ENCODE measurements around the gene ID1. TPM values are rescaled to one million over a fixed set of nuclear protein-coding genes. Genes with fewer than 3 reads are reported as not detected.

ID1 gene
- total and polyA plus RNA-seq, 2 of the 13 experiments (the other 11 are each of a cell fraction or from before 2014, with no cell fraction given) = 320 to 419 TPM

DNA sequence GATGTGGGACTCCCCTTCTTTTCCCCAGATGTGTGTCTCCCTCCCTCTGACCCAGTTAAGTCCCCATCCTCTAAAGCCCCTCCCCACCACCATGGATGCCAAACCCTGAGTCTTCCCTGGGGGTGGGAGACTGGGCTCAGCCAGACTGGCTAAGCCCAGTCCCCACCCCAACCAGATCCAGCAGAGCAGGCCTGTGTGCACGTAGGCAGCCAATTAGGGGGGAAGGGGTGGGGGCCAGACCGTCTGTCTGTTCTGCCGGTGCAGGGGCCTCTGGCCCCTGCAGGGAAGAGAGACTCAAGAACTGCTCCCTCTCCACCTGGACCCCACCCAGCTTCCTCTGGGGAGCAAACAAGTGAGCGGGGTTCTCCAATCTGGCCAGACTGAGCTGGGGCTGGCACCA lies 33.2 kb downstream of the ID1 start (continued):
- TF ChIP-seq CHD2 (IDR thresholded peaks at IDR 0.05; ENCODE audit: low read depth, low read length) = no peak
- no peak for TF ChIP-seq ZNF510 (CRISPR knock-in tag; IDR thresholded peaks at IDR 0.05; ENCODE audit: low read depth)
- no peak for TF ChIP-seq ZNF788 (CRISPR knock-in tag; IDR thresholded peaks at IDR 0.05; ENCODE audit: borderline replicate concordance)
- 0 out of 2 replicates have a peak, but pooled peaks have one; percentile 22 for TF ChIP-seq SAP130 (CRISPR knock-in tag; IDR thresholded peaks at IDR 0.05; ENCODE audit: low read depth)
- no peak for TF ChIP-seq KLF9 (CRISPR knock-in tag; IDR thresholded peaks at IDR 0.05; ENCODE audit: low read depth)
- TF ChIP-seq MAFF (IDR thresholded peaks at IDR 0.05; ENCODE audit: low read depth, low read length) = no peak
- TF ChIP-seq, protein P1, sequence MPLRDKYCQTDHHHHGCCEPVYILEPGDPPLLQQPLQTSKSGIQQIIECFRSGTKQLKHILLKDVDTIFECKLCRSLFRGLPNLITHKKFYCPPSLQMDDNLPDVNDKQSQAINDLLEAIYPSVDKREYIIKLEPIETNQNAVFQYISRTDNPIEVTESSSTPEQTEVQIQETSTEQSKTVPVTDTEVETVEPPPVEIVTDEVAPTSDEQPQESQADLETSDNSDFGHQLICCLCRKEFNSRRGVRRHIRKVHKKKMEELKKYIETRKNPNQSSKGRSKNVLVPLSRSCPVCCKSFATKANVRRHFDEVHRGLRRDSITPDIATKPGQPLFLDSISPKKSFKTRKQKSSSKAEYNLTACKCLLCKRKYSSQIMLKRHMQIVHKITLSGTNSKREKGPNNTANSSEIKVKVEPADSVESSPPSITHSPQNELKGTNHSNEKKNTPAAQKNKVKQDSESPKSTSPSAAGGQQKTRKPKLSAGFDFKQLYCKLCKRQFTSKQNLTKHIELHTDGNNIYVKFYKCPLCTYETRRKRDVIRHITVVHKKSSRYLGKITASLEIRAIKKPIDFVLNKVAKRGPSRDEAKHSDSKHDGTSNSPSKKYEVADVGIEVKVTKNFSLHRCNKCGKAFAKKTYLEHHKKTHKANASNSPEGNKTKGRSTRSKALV (CRISPR knock-in tag; IDR thresholded peaks at IDR 0.05) = no peak

DNA sequence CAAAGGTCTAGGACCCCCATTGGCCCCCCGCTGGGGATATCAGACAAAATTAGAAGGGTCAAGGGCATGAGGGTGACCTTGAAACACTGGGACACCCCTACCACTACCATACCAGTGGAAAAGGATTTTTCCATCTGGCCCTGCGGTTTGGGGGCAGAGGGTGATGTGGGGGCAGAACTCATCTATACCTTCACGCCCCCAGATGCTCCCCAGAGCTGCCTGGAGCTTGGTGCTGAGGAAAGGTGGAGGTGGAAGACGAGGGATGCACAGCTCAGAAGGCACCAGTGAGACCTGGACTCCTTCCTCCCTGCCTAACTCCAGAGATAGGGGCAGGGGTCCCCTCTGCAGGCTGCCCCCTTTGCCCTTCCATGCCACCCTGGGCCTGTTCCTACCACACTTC lies 33.7 kb downstream of the ID1 start:
- BruUV-seq (replicated peaks) = no TSS peak
- Histone ChIP-seq H3K4me2 (ENCODE audit: low read depth, low read length) (peak overlapping the region; percentile 34; the same call in 1 of the 2 replicates), H4K20me1 (ENCODE audit: insufficient read depth, low read length) (no peaks in the 10 kb centered on the region), H3K27me3 (ENCODE audit: control insufficient read depth in 1 of 2, insufficient read depth in 2 of 2, low read length in 2 of 2) (peaks cover 13 to 31% of the 10 kb centered on the region in 2 experiments; a peak in 3 of 5 replicates), H2AFZ (ENCODE audit: low read length) (no peak overlapping the region), H3K36me3 (replicated peaks in 1 of 2; ENCODE audit: control insufficient read depth in 1 of 2, insufficient read depth in 2 of 2, low read length in 2 of 2) (no peaks in the 10 kb centered on the region), H3K27ac (ENCODE audit: extremely low read length, insufficient read depth, low read length) (no peak overlapping the region), H3K4me1 (ENCODE audit: insufficient read depth, low read length) (peaks cover 42% of the 10 kb centered on the region), H3K79me2 (ENCODE audit: insufficient read depth, low read length) (no peaks in the 10 kb centered on the region), H3K9me3 (ENCODE audit: low read length) (no peaks in the 10 kb centered on the region), H3K4me3 (replicated peaks in 1 of 3; ENCODE audit: insufficient read depth in 1 of 3, low read depth in 2 of 3, low read length in 3 of 3) (peak overlapping the region in 1 of 3 experiments; percentile 32; a peak in 1 of 6 replicates), H3K9ac (ENCODE audit: insufficient read depth, low read depth, low read length) (peak overlapping the region; percentile 6; the same call in 1 of the 2 replicates)
- WGBS (ENCODE audit: low lambda C conversion rate) = 18% methylated on average over 4 of the region's 4 CpGs
- in situ Hi-C loops (cut with HindIII; ENCODE audit: extremely low pct_ligation_motif_present, low pct_unique_long_range_greater_than_20kb) (no loop called here), intact Hi-C loops (cut with micrococcal nuclease; ENCODE audit: unreplicated experiment) (no loop called here)
- no peak for ATAC-seq
- ChIA-PET POLR2A (interaction anchor here (0.6 kb wide), 1 partner anchor 72 kb away, joined by 3 read pairs; no protein-coding TSS in a partner anchor), CTCF (ENCODE audit: low intra/inter-chr PET ratio, low total read pairs) (no interaction called here)
- DNase-seq (ENCODE audit: low spot score) = no peak
- FAIRE-seq = no peak
- no peak for TF ChIP-seq ZNF510 (CRISPR knock-in tag; IDR thresholded peaks at IDR 0.05; ENCODE audit: low read depth)
- TF ChIP-seq FIP1L1 (IDR thresholded peaks at IDR 0.05; ENCODE audit: borderline replicate concordance, insufficient read depth, low read depth, low read length) = no peak
- 0 out of 2 replicates have a peak, but pooled peaks have one; percentile 6 for TF ChIP-seq GABPA (IDR thresholded peaks at IDR 0.05; ENCODE audit: low read depth, low read length)
- no peak for TF ChIP-seq GABPA (CRISPR knock-in tag; IDR thresholded peaks at IDR 0.05; ENCODE audit: low read depth)
- TF ChIP-seq, protein P2, sequence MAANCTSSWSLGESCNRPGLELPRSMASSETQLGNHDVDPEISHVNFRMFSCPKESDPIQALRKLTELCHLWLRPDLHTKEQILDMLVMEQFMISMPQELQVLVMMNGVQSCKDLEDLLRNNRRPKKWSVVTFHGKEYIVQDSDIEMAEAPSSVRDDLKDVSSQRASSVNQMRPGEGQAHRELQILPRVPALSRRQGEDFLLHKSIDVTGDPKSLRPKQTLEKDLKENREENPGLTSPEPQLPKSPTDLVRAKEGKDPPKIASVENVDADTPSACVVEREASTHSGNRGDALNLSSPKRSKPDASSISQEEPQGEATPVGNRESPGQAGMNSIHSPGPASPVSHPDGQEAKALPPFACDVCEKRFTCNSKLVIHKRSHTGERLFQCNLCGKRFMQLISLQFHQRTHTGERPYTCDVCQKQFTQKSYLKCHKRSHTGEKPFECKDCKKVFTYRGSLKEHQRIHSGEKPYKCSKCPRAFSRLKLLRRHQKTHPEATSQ (CRISPR knock-in tag; IDR thresholded peaks at IDR 0.05; ENCODE audit: borderline replicate concordance) = no peak
- no peak for TF ChIP-seq ZNF10 (CRISPR knock-in tag; IDR thresholded peaks at IDR 0.05; ENCODE audit: borderline replicate concordance, low read depth)
- TF ChIP-seq, protein P3, sequence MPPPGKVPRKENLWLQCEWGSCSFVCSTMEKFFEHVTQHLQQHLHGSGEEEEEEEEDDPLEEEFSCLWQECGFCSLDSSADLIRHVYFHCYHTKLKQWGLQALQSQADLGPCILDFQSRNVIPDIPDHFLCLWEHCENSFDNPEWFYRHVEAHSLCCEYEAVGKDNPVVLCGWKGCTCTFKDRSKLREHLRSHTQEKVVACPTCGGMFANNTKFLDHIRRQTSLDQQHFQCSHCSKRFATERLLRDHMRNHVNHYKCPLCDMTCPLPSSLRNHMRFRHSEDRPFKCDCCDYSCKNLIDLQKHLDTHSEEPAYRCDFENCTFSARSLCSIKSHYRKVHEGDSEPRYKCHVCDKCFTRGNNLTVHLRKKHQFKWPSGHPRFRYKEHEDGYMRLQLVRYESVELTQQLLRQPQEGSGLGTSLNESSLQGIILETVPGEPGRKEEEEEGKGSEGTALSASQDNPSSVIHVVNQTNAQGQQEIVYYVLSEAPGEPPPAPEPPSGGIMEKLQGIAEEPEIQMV (CRISPR knock-in tag; IDR thresholded peaks at IDR 0.05; ENCODE audit: low read depth) = no peak
- TF ChIP-seq HIVEP1 (CRISPR knock-in tag; IDR thresholded peaks at IDR 0.05) = no peak
- no peak for TF ChIP-seq GZF1 (CRISPR knock-in tag; IDR thresholded peaks at IDR 0.05)
- peak; percentile 50; the same call in 1 of the 2 replicates for TF ChIP-seq KDM5B (CRISPR knock-in tag; IDR thresholded peaks at IDR 0.05; ENCODE audit: borderline replicate concordance)
- TF ChIP-seq, protein P4, sequence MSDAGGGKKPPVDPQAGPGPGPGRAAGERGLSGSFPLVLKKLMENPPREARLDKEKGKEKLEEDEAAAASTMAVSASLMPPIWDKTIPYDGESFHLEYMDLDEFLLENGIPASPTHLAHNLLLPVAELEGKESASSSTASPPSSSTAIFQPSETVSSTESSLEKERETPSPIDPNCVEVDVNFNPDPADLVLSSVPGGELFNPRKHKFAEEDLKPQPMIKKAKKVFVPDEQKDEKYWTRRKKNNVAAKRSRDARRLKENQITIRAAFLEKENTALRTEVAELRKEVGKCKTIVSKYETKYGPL (CRISPR knock-in tag; IDR thresholded peaks at IDR 0.05) = no peak

Measured in HepG2 (cell line).